ENCODE measurements around the gene STK25.

DNA sequence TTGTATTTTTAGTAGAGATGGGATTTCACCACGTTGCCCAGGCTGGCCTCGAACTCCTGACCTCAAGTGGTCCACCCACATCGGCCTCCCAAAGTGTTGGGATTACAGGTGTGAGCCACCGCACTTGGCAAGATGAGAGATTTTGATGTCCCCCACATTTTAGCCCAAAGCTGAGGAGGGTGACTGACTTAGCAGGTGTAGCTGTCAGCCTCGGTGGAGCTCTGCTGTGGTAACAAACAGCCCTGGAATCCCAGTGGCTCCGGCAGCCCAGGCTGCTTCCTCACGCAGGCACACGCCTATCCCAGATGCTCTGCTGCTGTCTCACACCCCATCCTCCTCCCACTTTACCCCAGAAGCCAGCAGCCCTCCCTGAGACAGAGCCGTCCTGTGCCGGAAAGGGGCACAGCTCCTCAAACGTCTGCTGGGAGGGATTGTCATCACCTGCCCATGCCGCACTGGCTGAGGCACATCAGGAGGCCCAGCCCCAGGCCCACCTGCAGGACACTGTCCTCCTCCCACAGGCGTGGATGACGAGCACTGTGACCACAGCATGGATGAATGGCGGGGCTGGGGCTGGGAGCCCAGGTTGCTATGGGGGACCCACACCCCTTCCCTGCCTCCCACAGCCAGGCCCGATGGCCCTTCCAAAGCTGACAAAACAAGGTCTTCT lies 39.5 kb upstream of the STK25 start:
- no peak for TF ChIP-seq POLR2AphosphoS5 (IDR thresholded peaks at IDR 0.05)
- TF ChIP-seq, protein P1, sequence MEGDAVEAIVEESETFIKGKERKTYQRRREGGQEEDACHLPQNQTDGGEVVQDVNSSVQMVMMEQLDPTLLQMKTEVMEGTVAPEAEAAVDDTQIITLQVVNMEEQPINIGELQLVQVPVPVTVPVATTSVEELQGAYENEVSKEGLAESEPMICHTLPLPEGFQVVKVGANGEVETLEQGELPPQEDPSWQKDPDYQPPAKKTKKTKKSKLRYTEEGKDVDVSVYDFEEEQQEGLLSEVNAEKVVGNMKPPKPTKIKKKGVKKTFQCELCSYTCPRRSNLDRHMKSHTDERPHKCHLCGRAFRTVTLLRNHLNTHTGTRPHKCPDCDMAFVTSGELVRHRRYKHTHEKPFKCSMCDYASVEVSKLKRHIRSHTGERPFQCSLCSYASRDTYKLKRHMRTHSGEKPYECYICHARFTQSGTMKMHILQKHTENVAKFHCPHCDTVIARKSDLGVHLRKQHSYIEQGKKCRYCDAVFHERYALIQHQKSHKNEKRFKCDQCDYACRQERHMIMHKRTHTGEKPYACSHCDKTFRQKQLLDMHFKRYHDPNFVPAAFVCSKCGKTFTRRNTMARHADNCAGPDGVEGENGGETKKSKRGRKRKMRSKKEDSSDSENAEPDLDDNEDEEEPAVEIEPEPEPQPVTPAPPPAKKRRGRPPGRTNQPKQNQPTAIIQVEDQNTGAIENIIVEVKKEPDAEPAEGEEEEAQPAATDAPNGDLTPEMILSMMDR (IDR thresholded peaks at IDR 0.05; ENCODE audit: poor library complexity, severe bottlenecking) = no peak
- no peak for TF ChIP-seq EZH2 (IDR thresholded peaks at IDR 0.05; ENCODE audit: borderline replicate concordance, insufficient read depth, low read length, poor library complexity, severe bottlenecking)
- TF ChIP-seq, protein P2, sequence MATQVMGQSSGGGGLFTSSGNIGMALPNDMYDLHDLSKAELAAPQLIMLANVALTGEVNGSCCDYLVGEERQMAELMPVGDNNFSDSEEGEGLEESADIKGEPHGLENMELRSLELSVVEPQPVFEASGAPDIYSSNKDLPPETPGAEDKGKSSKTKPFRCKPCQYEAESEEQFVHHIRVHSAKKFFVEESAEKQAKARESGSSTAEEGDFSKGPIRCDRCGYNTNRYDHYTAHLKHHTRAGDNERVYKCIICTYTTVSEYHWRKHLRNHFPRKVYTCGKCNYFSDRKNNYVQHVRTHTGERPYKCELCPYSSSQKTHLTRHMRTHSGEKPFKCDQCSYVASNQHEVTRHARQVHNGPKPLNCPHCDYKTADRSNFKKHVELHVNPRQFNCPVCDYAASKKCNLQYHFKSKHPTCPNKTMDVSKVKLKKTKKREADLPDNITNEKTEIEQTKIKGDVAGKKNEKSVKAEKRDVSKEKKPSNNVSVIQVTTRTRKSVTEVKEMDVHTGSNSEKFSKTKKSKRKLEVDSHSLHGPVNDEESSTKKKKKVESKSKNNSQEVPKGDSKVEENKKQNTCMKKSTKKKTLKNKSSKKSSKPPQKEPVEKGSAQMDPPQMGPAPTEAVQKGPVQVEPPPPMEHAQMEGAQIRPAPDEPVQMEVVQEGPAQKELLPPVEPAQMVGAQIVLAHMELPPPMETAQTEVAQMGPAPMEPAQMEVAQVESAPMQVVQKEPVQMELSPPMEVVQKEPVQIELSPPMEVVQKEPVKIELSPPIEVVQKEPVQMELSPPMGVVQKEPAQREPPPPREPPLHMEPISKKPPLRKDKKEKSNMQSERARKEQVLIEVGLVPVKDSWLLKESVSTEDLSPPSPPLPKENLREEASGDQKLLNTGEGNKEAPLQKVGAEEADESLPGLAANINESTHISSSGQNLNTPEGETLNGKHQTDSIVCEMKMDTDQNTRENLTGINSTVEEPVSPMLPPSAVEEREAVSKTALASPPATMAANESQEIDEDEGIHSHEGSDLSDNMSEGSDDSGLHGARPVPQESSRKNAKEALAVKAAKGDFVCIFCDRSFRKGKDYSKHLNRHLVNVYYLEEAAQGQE (IDR thresholded peaks at IDR 0.05; ENCODE audit: borderline replicate concordance) = no peak
- no peak for TF ChIP-seq EP300 (conservative IDR thresholded peaks at IDR 0.05; ENCODE audit: poor library complexity, severe bottlenecking)
- no peak for TF ChIP-seq TAF1 (IDR thresholded peaks at IDR 0.05; ENCODE audit: low read depth)
- no peak for TF ChIP-seq RAD21 (conservative IDR thresholded peaks at IDR 0.05)
- TF ChIP-seq MXI1 (conservative IDR thresholded peaks at IDR 0.05; ENCODE audit: poor library complexity, severe bottlenecking) = no peak
- no peak for TF ChIP-seq SMC3 (conservative IDR thresholded peaks at IDR 0.05; ENCODE audit: poor library complexity)
